ENCODE measurements around the gene CNST.

The CNST gene
- 97.6 to 157 reads per million in 2 donors for total RNA-seq

GRCh38 chr1:246566128-246566812 is at the start of gene CNST, which contains the start of gene TFB2M:
TSS of gene CNST (plus strand) at chr1:246566456. CDS start at chr1:246591563, 25,107 bp downstream.
TSS of gene TFB2M (minus strand) at chr1:246566261. CDS start at chr1:246566138, 123 bp downstream.
- DNase-seq, result peak; percentile 68 to 98 (median 87)

DNA sequence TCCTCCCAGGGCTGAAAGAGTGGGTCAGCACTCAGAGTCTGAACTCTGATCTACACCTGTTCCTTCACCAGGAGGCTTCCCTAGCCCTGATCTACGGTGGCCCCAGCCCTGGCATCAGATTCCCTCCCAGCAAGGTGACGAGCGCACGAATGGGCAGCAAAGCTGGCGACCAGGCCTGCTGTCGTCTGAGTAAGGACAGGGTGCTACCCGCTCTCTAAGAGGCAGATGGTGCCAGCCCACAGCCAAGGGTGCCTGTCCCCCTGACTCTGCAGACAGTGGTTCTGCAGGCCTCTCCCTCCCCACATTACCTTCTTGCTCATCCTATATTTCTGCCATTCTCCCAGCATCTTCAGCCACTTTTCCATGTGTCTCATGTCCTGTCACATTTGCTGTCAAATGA is 48.9 kb upstream of the CNST start:
- DNase-seq, result no peak

- DNase-seq, result no peak
These were observed 47.6 kb upstream of the CNST start for GRCh38 chr1:246518456-246519205.

GRCh38 chr1:246519514-246519913 is 46.7 kb upstream of the CNST start:
- no peak for DNase-seq

DNA sequence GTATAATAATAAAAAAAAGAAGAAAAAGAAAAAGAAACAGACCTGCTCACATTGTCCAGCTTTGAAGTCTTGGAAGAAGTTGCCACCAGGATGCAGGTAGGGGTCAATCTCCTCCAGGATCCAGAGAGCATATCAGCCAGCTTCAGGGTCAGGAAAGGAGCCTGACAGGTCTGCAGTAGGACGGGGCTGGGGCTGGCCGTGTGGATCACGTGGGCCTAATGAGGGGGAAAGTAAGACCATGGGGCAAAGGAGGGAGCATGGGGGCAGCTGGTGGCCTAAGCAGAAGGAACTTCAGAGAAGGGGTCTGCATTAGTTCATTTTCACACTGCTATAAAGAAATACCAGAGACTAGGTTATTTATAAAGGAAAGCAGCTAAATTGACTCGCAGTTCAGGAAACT is 39.9 kb upstream of the CNST start:
- DNase-seq, result no peak

- no peak for DNase-seq
These were observed 39.3 kb upstream of the CNST start for GRCh38 chr1:246526915-246527314.

- DNase-seq, result peak in 1 of 5 experiments; percentile 50
These were observed 38.7 kb upstream of the CNST start for GRCh38 chr1:246527402-246528088.

DNA sequence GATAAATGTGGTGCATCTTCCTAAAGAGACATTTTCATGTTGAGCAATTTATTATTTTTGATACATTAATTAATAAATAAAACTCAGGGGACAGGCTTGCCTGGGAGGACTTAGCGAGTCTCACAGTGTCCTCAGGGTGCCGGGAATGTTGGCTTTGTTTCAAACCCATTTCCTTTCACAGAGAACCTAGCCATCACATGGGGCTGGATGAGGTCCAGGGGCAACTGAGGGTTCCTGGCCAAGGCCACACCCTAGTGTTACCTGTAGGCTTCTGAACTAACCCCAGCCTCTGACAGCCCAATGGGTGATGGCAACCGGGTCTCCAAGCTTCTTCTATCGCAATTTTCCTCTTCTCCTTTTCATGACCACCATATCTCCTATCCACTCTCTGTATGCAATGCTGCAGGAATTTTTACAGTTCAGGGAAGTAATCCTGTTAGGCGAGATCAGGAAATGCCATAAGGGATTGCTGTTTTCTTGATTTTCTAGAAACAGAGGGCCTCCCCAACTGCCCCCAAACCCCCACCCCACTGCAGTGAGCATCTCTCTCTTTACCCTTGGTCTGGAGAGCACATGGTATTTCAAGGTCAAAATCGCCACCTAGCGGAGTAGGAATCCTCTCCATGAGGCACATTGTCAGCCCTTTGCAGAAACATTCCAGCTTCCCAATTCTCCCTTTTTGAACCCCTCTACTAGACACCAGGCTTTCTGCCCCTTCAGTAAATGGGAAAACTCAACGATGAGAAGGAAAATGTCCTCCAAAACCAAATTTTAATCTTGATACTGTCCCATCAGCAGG is 37.1 kb upstream of the CNST start:
- DNase-seq, result no peak

DNA sequence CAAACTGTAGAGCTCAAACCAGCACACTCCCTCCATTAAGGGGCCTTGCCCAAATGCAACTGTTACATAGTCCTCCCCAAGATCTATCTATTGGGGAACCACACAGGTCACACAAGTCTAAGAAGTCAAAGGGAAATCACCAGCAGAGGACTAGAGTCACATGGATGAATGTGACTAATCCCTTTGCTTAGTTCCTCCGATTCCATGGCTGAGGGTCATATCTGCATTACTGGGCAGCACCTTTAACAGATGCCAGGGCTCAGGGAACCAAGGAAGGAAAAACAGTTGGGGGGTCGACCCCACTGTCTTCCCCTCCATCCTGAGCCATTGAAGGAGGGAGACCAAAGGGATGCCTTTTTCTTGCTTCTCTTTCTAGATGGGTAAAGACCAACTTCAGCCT is 35.8 kb upstream of the CNST start:
- no peak for DNase-seq

DNA sequence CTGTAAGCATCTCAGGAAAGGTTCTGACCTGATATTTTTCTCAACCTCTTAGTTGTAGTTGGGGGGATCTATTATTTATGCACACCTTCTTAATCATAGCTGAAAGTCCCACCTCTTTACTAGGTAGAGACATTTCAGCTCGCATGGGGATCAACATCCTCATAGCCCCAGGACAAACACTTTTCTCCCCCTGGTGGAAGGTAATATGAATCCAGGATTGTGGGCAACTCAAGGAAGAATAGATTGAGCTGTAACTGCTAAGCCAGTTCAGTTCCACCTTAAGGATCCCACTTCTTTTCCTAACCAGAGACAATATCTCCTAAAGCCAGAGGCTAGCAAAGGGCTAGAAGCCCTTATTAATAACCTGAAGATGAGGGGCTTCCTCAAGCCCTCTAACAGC is 33.7 kb upstream of the CNST start:
- DNase-seq, result no peak

GRCh38 chr1:246533371-246533905 is 32.8 kb upstream of the CNST start:
- no peak for DNase-seq

- no peak for DNase-seq
These were observed 32.1 kb upstream of the CNST start for GRCh38 chr1:246534114-246534513.

DNA sequence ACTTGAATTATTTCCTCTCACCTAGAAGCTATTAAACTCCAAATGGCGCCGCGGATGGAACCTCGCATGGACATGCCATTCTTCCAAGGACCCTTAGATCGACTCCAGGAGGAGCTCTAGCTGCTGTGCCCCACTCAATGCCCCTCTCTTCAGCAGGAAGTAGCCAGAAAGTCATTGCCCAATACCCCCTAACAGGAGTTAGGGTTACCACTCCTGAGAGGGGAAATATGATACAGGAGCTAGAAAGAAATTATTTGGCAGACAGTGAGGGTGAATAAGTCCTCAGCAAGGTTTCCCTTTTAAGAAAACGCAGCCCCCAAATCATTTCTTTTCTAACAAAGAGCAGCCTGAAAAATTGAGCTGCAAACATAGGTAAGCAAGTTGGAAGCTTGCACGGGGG is 28.8 kb upstream of the CNST start:
- DNase-seq, result no peak

- no peak for DNase-seq
These were observed 28.4 kb upstream of the CNST start for GRCh38 chr1:246537887-246538286.

DNA sequence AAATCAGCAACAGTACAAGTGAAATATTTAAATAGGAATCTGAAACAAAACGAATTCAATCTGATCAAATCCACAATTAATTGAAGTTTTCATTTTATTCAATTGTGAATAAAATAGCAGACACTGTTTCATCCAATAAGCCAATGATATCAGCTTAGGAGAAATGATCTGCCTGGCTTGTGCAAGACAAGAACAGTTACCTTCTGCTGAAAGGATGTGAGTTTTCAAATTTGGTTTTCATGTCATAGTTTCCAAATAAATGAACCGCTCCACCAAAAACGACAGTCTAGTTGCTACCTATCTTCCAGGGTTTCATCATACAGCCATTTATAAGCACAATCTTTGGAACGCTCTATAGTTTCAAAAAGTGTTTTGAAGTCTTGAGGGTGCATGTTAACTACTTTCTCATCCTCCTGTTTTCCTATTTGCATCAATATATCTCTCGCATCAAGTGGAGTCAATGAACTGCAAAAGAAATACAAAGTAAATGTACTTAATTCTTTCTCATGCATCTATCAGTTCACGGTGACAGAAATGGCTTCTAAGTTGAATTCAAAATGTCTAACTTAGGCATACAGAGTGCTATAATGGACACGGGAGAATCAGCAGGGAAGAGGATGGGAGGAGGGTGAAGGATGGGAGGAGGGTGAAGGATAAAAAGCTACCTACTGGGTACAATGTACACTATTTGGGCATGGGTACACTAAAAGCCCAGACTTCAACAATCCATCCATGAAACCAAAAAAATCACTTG is 25.3 kb upstream of the CNST start:
- no peak for DNase-seq

GRCh38 chr1:246544001-246544400 is 22.3 kb upstream of the CNST start:
- no peak for DNase-seq

- no peak for DNase-seq
These were observed 16.6 kb upstream of the CNST start for GRCh38 chr1:246549665-246550064.

DNA sequence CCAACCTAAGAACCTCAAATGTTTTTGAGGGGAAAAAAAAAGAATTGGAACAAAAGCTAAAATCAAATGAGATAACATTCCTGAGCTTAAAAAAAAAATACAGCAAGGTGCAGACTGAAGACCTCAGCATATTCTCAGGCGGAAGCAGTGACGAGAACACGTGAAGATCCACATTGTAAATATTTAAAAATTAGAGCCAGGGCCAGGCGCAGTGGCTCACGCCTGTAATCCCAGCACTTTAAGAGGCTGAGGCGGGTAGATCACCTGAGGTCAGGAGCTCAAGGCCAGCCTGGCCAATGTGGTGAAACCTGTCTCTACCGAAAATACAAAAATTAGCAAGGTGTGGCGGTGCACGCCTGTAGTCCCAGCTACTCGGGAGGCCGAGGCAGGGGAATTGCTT is 15.9 kb upstream of the CNST start:
- no peak for DNase-seq

GRCh38 chr1:246552110-246552509 is 14.1 kb upstream of the CNST start:
- no peak for DNase-seq

- no peak for DNase-seq
These were observed 12.1 kb upstream of the CNST start for GRCh38 chr1:246554201-246554600.

DNA sequence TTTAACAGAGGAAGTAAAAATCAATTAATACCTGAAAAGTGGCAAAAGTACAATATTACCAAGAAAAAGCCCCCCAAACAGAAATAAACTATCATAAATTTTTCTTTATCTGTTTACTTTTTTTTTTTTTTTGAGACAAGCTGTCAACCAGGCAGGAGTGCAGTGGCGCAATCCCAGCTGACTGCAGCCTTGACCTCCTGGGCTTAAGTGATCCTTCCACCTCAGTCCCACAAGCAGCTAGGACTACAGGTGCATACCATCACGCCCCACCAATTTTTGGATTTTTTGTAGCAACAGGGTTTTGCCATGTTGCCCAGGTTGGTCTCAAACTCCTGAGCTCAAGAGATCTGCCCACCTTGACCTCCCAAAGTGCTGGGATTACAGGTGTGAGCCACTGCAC is 8.2 kb upstream of the CNST start:
- no peak for DNase-seq

DNA sequence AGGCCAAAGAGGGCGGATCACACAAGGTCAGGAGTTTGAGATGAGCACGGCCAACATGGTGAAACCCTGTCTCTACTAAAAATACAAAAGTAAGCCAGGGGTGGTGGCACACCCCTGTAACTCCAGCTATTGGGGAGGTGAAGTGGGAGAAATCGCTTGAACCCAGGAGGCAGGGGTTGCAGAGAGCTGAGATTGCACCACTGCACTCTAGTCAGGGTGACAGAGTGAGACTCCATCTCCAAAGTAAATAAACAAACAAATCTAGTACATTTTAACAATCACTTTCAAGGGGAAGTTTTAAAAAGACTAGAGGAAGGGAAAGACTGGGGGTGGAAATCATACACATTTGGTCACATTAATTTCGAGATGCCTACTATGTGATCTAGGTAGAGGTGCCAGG is 6.9 kb upstream of the CNST start:
- DNase-seq, result no peak

Data from T-helper 2 cell (primary cell).